ENCODE results near the gene IFNG. TPM values are rescaled to one million over a fixed set of nuclear protein-coding genes. Genes with fewer than 3 reads are reported as not detected.

IFNG gene
- total RNA-seq, 1 experiment from 2014 or later: 0.44 TPM

- CTCF ChIA-PET: interaction anchor here (0.9 to 1.9 kb wide), 7 partner anchors 9 to 204 kb away, joined by 3 to 17 read pairs (median 5); no protein-coding TSS in a partner anchor
- Histone ChIP-seq H3K27me3 (ENCODE audit: insufficient read depth, low read length) (no peaks in the 10 kb centered on the region), H3K4me2 (ENCODE audit: low read length) (no peak overlapping the region), H3K4me1 (ENCODE audit: control insufficient read depth in 1 of 2, insufficient read depth in 2 of 2, low read length in 2 of 2) (no peaks in the 10 kb centered on the region), H2AFZ (ENCODE audit: low read depth, low read length, poor library complexity, severe bottlenecking) (peak overlapping the region; percentile 97), H3K27ac (ENCODE audit: low read depth, low read length) (no peak overlapping the region), H3K9me3 (ENCODE audit: control insufficient read depth in 1 of 2, insufficient read depth in 1 of 2, low read depth in 1 of 2, low read length in 2 of 2) (no peaks in the 10 kb centered on the region), H3K4me3 (replicated peaks in 1 of 2; ENCODE audit: low read depth in 1 of 2, low read length in 2 of 2) (no peak overlapping the region), H4K20me1 (ENCODE audit: insufficient read depth) (no peaks in the 10 kb centered on the region), H3K79me2 (ENCODE audit: insufficient read depth, low read length) (no peaks in the 10 kb centered on the region), H3K9me2 (ENCODE audit: insufficient read depth) (no peaks in the 10 kb centered on the region), H3K36me3 (ENCODE audit: control insufficient read depth in 1 of 2, insufficient read depth in 2 of 2, low read length in 2 of 2) (no peaks in the 10 kb centered on the region), H3K9ac (ENCODE audit: low read length) (no peak overlapping the region)
- no TSS peak for BruUV-seq (replicated peaks)
- POLR2A ChIA-PET: no interaction called here
- RAD21 ChIA-PET (ENCODE audit: low non-redundant PET in 1 of 2, low total read pairs in 2 of 2, uncharacterized antibody in 2 of 2, unreplicated experiment in 2 of 2): interaction anchor here in 1 of 2 experiments (1.4 kb wide), 1 partner anchor 45 kb away, joined by 4 read pairs; no protein-coding TSS in a partner anchor
- TF ChIP-seq YY1 (IDR thresholded peaks at IDR 0.05; ENCODE audit: extremely low read depth, insufficient replicate concordance, low read depth, low read length) (peak; percentile 53), ELF1 (IDR thresholded peaks at IDR 0.05; ENCODE audit: borderline replicate concordance, low read depth) (no peak), EGR1 (IDR thresholded peaks at IDR 0.05; ENCODE audit: low read depth) (no peak), RAD21 (IDR thresholded peaks at IDR 0.05; ENCODE audit: low read depth) (peak; percentile 30; the same call in 1 of the 2 replicates), TCF7L2 (IDR thresholded peaks at IDR 0.05; ENCODE audit: borderline replicate concordance, extremely low read depth, insufficient read depth, insufficient read length) (no peak), CTCF (IDR thresholded peaks at IDR 0.05 in 2 of 3, conservative IDR thresholded peaks at IDR 0.05 in 1 of 3; ENCODE audit: borderline replicate concordance in 1 of 3, insufficient read depth in 1 of 3, low read depth in 2 of 3, low read length in 2 of 3) (peak; percentile 28 to 66 (median 63); a peak in 5 of 6 replicates)
- peak; percentile 90 for ATAC-seq
- DNase-seq (ENCODE audit: low read depth, low spot score): peak; percentile 22
- intact Hi-C loops (cut with micrococcal nuclease): no loop called here
Measured at GRCh38 chr12:68113644-68114043, 45.9 kb downstream of the IFNG start.

GRCh38 chr12:68111995-68112394 lies 47.5 kb downstream of the IFNG start:
- BruUV-seq (replicated peaks): no TSS peak

More at GRCh38 chr12:68111995-68112394, 47.5 kb downstream of the IFNG start:
- TF ChIP-seq SP1 (IDR thresholded peaks at IDR 0.05; ENCODE audit: low read depth): no peak
- no peak for TF ChIP-seq EGR1 (IDR thresholded peaks at IDR 0.05; ENCODE audit: low read depth)
- no peak for TF ChIP-seq SIN3A (IDR thresholded peaks at IDR 0.05; ENCODE audit: low read depth)
- ATAC-seq (no peak), DNase-seq (ENCODE audit: low read depth, low spot score) (no peak)
- Histone ChIP-seq H4K20me1 (ENCODE audit: insufficient read depth) (no peaks in the 10 kb centered on the region), H3K79me2 (ENCODE audit: insufficient read depth, low read length) (no peaks in the 10 kb centered on the region), H3K27ac (ENCODE audit: low read depth, low read length) (no peak overlapping the region), H3K36me3 (ENCODE audit: control insufficient read depth in 1 of 2, insufficient read depth in 2 of 2, low read length in 2 of 2) (no peaks in the 10 kb centered on the region), H3K4me3 (replicated peaks in 1 of 2; ENCODE audit: low read depth in 1 of 2, low read length in 2 of 2) (no peak overlapping the region), H3K4me1 (ENCODE audit: control insufficient read depth in 1 of 2, insufficient read depth in 2 of 2, low read length in 2 of 2) (no peaks in the 10 kb centered on the region), H3K9me3 (ENCODE audit: control insufficient read depth in 1 of 2, insufficient read depth in 1 of 2, low read depth in 1 of 2, low read length in 2 of 2) (no peaks in the 10 kb centered on the region), H2AFZ (ENCODE audit: low read depth, low read length, poor library complexity, severe bottlenecking) (no peak overlapping the region), H3K4me2 (ENCODE audit: low read length) (no peak overlapping the region), H3K9me2 (ENCODE audit: insufficient read depth) (no peaks in the 10 kb centered on the region), H3K27me3 (ENCODE audit: insufficient read depth, low read length) (no peaks in the 10 kb centered on the region), H3K9ac (ENCODE audit: low read length) (no peak overlapping the region)
- POLR2A ChIA-PET: no interaction called here
- CTCF ChIA-PET: no interaction called here
- RAD21 ChIA-PET (ENCODE audit: low non-redundant PET in 1 of 2, low total read pairs in 2 of 2, uncharacterized antibody in 2 of 2, unreplicated experiment in 2 of 2): no interaction called here
- intact Hi-C loops (cut with micrococcal nuclease): no loop called here
